Erythroblast (primary cell): ENCODE data around the gene LACTBL1.

Experiments used
- DNase-seq, 2 experiments: peaks; one replicate each; lab custom pipeline; 2025; lab: John Stamatoyannopoulos, UW
- GATA1 ChIP-seq: IDR thresholded peaks from 2 replicates; pipeline ENCODE4 v1.6.1; 2011; ENCODE audit warnings: low read depth, mild to moderate bottlenecking, control low read depth, low read length, moderate library complexity
- POLR2A ChIP-seq: IDR thresholded peaks from 2 replicates; pipeline ENCODE4 v1.6.1; 2011; ENCODE audit warnings: mild to moderate bottlenecking, low read length

The LACTBL1 gene

DNA sequence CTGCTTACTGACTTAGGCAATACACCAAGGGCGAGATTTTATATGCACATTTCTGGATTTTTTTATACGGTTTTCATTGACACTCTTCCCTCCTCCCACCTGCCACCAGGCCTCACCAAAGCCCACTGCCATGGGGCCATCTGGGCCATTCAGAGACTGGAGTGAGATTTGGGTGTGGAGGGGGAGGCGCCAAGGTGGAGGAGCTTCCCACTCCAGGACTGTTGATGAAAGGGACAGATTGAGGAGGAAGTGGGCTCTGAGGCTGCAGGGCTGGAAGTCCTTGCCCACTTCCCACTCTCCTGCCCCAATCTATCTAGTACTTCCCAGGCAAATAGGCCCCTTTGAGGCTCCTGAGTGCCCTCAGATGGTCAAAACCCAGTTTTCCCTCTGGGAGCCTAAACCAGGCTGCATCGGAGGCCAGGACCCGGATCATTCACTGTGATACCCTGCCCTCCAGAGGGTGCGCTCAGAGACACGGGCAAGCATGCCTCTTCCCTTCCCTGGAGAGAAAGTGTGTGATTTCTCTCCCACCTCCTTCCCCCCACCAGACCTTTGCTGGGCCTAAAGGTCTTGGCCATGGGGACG lies 57.9 kb downstream of the LACTBL1 start:
- TF ChIP-seq GATA1, result no peak
- TF ChIP-seq POLR2A, result no peak
- DNase-seq, result no peak

DNA sequence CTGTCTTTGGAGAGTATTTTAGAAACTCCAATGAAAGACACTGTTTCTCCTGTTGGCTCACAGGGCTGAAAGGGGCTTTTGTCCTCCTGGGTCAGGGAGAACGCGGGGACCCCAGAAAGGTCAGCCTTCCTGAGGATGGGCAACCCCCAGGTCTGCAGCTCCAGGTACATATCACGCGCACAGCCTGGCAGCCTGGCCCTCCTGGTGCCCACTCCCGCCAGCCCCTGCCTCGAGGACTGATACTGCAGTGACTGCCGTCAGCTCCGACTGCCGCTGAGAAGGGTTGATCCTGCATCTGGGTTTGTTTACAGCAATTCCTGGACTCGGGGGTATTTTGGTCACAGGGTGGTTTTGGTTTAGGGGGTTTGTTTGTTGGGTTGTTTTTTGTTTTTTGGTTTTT lies 58.5 kb downstream of the LACTBL1 start:
- no peak for TF ChIP-seq GATA1
- TF ChIP-seq POLR2A, result no peak
- DNase-seq, result no peak

DNA sequence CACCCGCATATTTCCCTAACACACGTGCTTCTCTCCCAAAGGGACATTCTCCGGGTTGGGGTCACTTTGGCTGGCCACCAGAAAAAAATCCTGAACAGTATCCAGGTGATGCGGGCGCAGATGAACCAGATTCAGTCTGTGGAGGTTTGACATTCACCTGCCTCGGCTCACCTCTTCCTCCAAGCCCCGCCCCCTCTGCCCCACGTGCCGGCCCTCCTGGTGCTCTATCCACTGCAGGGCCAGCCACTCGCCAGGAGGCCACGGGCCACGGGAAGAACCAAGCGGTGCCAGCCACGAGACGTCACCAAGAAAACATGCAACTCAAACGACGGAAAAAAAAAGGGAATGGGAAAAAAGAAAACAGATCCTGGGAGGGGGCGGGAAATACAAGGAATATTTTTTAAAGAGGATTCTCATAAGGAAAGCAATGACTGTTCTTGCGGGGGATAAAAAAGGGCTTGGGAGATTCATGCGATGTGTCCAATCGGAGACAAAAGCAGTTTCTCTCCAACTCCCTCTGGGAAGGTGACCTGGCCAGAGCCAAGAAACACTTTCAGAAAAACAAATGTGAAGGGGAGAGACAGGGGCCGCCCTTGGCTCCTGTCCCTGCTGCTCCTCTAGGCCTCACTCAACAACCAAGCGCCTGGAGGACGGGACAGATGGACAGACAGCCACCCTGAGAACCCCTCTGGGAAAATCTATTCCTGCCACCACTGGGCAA lies 59.1 kb downstream of the LACTBL1 start:
- no peak for DNase-seq

DNA sequence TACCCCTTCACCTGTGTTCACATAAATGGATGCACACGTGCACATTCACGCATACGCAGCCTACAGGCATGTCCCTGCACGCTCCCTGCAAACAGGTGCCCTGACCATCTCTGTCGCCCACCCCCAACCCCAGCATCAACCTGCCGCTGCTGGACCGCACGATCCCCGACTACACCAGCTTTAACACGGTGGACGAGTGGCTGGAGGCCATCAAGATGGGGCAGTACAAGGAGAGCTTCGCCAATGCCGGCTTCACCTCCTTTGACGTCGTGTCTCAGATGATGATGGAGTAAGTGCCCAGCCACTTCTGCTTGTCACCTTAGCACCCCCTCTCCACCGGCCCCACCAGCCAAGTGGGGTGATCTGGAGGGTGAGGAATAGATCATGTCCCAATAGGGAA lies 60.4 kb downstream of the LACTBL1 start:
- DNase-seq, result no peak
- TF ChIP-seq GATA1 (no peak), POLR2A (no peak)

More for the DNA sequence above, 59.1 kb downstream of the LACTBL1 start:
- TF ChIP-seq POLR2A (no peak), GATA1 (no peak)

DNA sequence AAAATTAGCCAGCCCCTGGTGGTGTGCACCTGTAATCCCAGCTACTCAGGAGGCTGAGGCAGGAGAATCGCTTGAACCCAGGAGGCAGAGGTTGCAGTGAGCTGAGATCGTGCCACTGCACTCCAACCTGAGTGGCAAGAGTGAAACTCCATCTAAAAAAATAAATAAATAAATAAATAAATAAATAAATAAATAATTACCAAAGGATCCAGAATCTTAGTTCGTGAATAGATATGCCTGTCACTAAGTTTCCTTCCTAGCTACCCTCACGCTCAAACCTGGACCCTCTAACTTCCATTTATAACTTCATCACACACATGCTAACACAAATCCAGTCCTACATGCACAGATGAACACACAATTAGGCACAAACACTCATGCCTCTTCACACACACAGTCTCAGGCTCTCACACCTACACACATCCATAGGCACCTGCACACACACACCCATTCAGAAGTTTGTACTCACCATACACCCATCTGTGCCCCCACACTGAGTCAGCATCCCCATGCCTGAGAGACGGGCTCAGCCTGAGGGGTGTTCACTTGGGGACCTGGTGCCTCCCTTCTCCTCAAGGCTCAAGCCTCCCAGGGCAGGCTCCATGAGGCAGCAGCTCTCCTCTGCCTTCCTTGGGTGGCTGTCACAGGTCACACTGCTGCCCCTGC lies 61.5 kb downstream of the LACTBL1 start:
- DNase-seq, result no peak
- no peak for TF ChIP-seq POLR2A
- no peak for TF ChIP-seq GATA1

DNA sequence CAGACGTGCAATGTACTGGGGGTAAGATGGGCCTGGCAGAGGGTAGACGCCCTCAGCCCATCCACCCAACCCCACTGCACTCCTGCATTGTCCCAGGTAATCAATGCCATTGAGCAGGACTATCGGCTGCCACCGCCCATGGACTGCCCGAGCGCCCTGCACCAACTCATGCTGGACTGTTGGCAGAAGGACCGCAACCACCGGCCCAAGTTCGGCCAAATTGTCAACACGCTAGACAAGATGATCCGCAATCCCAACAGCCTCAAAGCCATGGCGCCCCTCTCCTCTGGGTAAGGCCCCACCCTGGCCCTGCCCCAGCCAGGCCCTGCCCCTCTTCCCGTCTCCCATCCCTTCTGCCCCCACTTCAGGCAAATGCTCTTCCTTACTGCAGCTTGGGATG lies 62.4 kb downstream of the LACTBL1 start:
- no peak for DNase-seq
- no peak for TF ChIP-seq GATA1
- TF ChIP-seq POLR2A, result no peak

DNA sequence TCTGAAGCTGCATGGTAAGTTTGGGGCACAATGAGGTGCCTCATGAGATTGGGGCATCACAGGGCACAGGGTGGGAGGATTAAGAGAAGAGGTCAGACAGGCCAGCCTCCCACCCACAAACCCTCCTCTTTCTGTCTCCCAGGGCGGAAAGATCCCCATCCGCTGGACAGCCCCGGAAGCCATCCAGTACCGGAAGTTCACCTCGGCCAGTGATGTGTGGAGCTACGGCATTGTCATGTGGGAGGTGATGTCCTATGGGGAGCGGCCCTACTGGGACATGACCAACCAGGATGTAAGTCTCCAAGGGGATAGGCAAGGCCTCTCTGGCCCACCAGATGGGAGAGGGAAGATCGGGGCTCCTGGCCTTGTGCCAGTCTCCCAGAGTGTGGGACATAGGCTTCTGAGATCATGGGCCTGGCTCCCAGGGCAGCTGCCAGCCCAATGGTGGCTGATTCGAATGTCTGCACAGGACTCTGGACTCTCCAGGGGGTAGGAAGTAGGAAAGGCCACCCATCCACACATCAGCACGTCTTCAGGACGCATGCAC lies 63.7 kb downstream of the LACTBL1 start:
- DNase-seq, result no peak
- TF ChIP-seq POLR2A, result no peak
- no peak for TF ChIP-seq GATA1

DNA sequence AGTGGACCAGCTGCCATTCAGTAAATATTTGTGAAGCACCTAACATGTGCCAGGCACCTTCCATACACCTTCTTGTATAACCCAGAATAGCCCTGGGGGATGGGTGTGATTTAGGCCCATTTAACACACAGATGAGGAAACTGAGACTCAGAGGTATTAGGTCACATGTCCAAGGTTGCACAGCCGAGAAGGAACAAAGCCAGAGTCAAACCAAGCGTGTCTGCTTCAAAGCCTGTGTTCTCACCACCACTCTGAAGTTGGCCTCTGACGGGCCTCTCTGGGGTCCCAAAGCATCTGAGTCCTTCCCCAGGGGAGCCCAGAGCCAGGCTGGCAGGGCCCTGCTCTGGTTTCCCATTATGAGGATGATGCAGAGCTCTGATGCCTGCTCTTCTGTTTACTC lies 65.1 kb downstream of the LACTBL1 start:
- no peak for DNase-seq
- no peak for TF ChIP-seq GATA1
- TF ChIP-seq POLR2A, result no peak

DNA sequence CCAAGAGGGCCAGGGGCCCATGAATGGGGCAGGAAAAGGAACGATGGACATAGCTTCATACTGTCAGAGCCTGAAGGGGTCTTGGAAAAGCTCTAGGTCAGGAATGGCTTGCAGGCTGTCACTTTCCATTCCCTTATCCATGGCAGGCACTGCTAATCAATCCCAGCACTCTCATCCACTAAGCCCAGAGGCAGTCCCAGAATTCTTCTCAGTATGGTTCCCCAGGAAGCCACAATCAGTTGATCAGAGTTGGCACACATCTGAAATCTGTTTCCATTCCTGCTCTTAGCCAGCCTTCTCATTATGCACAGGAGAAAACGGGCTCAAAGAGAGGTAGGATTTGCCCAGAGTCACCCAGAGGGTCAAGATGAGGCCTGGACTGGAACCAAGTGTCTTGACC lies 65.7 kb downstream of the LACTBL1 start:
- no peak for TF ChIP-seq POLR2A
- no peak for TF ChIP-seq GATA1
- DNase-seq, result no peak

DNA sequence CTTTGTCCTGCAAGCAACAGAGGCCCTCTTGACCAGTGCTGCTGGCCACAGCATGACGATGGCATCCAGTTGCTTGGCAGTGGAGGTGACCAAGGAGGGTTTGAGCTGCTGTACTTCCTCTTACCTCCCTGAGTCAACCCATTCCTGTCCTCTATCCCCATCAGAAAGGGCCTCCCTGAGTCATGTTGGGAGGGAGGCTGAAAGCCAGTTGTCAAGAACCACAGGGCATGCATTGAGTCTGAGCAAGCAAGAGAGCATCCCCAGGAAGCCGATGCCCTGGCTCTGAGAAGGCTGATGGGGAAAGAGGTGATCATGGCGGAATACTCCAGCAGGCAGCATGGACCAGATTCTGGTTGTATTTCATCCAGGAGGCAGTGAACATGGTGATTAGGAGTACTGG lies 69.6 kb downstream of the LACTBL1 start:
- no peak for DNase-seq
- no peak for TF ChIP-seq GATA1
- TF ChIP-seq POLR2A, result no peak
